HL-60 (cell line): Measurements from ENCODE around the gene RRP15.

Experiments
- POLR2AphosphoS5 ChIP-seq: IDR thresholded peaks from 2 replicates; pipeline ENCODE4 v1.6.1; 2012; ENCODE audit warnings: low read depth
- TF ChIP-seq, protein P1 (sequence below): IDR thresholded peaks from one replicate; pipeline ENCODE4 v1.5.1; 2011; ENCODE audit warnings: low read length, control low read depth, inconsistent platforms; ENCODE audit not compliant: insufficient read depth

DNA sequence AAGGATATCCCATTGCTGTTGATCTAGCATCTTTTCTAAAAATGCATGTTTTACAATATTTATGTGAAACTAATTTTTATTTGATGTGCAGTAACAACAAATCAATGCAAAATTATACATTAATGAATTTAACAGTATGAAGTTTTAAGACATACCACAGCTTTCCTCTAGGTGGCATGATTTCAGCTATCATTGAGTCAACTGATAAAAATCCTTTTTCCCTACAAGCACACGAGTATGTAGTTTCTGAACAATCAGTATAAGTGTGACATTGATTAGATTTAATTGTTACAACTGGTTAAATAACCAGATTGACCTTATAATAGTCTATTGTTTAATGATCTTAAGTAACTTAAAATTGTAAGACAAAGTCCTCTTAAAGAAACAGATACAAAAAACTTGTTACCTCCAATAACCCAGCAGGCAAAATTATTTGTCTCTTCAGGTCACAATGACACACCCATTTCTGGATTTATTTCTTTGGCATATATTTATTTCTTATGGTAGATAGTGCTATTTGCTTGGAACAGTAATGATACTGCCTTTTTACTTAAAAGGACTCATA lies 54.3 kb downstream of the RRP15 start:
- TF ChIP-seq POLR2AphosphoS5: no peak
- TF ChIP-seq, protein P1, sequence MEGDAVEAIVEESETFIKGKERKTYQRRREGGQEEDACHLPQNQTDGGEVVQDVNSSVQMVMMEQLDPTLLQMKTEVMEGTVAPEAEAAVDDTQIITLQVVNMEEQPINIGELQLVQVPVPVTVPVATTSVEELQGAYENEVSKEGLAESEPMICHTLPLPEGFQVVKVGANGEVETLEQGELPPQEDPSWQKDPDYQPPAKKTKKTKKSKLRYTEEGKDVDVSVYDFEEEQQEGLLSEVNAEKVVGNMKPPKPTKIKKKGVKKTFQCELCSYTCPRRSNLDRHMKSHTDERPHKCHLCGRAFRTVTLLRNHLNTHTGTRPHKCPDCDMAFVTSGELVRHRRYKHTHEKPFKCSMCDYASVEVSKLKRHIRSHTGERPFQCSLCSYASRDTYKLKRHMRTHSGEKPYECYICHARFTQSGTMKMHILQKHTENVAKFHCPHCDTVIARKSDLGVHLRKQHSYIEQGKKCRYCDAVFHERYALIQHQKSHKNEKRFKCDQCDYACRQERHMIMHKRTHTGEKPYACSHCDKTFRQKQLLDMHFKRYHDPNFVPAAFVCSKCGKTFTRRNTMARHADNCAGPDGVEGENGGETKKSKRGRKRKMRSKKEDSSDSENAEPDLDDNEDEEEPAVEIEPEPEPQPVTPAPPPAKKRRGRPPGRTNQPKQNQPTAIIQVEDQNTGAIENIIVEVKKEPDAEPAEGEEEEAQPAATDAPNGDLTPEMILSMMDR: peak; percentile 35
